Stomach (tissue), 4 donors: Measurements from ENCODE around the gene CBLN1.

Source experiments
- CTCF ChIP-seq, 7 experiments: fragments of 450-650 bp in 4 of 7; fragments of 200-600 bp in 3 of 7; sonication (generic) in 3 of 7; IDR thresholded peaks; one replicate each; pipeline ENCODE4 v1.5.1; 2016 to 2019; ENCODE audit warnings: antibody characterized with exemption in 7 of 7, control low read depth in 2 of 7, mild to moderate bottlenecking in 1 of 7
- EP300 ChIP-seq: sonication (generic); formaldehyde crosslinking; IDR thresholded peaks from one replicate; pipeline ENCODE4 v1.6.1; 2017; ENCODE audit warnings: antibody characterized with exemption
- POLR2A ChIP-seq, 4 donors: fragments of 450-650 bp; IDR thresholded peaks; one replicate each; pipeline ENCODE4 v1.6.1; 2016; ENCODE audit warnings: antibody characterized with exemption in 4 of 4, control low read depth in 2 of 4, mild to moderate bottlenecking in 1 of 4, moderate library complexity in 1 of 4
- POLR2AphosphoS5 ChIP-seq, 3 donors: sonication (generic); formaldehyde crosslinking; IDR thresholded peaks; one replicate each; pipeline ENCODE4 v1.6.1; 2016; ENCODE audit warnings: antibody characterized with exemption in 3 of 3

- TF ChIP-seq CTCF (IDR thresholded peaks at IDR 0.05), result no peak
- no peak for TF ChIP-seq POLR2A (IDR thresholded peaks at IDR 0.05)
- TF ChIP-seq EP300, result no peak
- TF ChIP-seq POLR2AphosphoS5 (IDR thresholded peaks at IDR 0.05), result no peak
Observed at GRCh38 chr16:49271363-49271762, 10.3 kb downstream of the CBLN1 start.
